HT-29 (cell line): Measurements from ENCODE around the gene SWAP70. TPM values are rescaled to one million over a fixed set of nuclear protein-coding genes. Genes with fewer than 3 reads are reported as not detected.

ENCODE experiments used
- DNase-seq: peaks from one replicate; pipeline ENCODE4 v3.0.0-alpha.2; 2015; ENCODE audit warnings: low spot score
- total RNA-seq: library from RNA; depleted of rRNA; stranded (reverse); fragments of >200 nt; shearing (Covaris generic); gene quantifications from 2 replicates; pipeline ENCODE4 v1.2.3, GENCODE V29; 2014; rRNA removed

SWAP70 gene
- total RNA-seq, 1 experiment from 2014 or later: 4.4 TPM

GRCh38 chr11:9774591-9775397, 110.9 kb downstream of the SWAP70 start:
- no peak for DNase-seq

GRCh38 chr11:9775398-9775779, 111.5 kb downstream of the SWAP70 start:
- no peak for DNase-seq

GRCh38 chr11:9776203-9776602, 112.3 kb downstream of the SWAP70 start:
- DNase-seq: no peak

GRCh38 chr11:9777066-9777465, 113.2 kb downstream of the SWAP70 start:
- no peak for DNase-seq

- no peak for DNase-seq
Observed at GRCh38 chr11:9777525-9777924, 113.6 kb downstream of the SWAP70 start.

- no peak for DNase-seq
Observed at GRCh38 chr11:9780929-9781328, 117.1 kb downstream of the SWAP70 start.

GRCh38 chr11:9783986-9784385, 120.1 kb downstream of the SWAP70 start:
- no peak for DNase-seq

GRCh38 chr11:9784602-9785315, 120.9 kb downstream of the SWAP70 start:
- no peak for DNase-seq

GRCh38 chr11:9787260-9787659, 123.4 kb downstream of the SWAP70 start:
- DNase-seq: no peak

GRCh38 chr11:9787981-9788521, 124.2 kb downstream of the SWAP70 start:
- DNase-seq: no peak

GRCh38 chr11:9789910-9790309, 126.0 kb downstream of the SWAP70 start:
- DNase-seq: no peak

GRCh38 chr11:9790703-9791102, 126.8 kb downstream of the SWAP70 start:
- no peak for DNase-seq

GRCh38 chr11:9796266-9796665, 132.4 kb downstream of the SWAP70 start:
- no peak for DNase-seq

GRCh38 chr11:9796854-9797253, 133.0 kb downstream of the SWAP70 start:
- no peak for DNase-seq

GRCh38 chr11:9797300-9797699, 133.4 kb downstream of the SWAP70 start:
- DNase-seq: no peak

- DNase-seq: no peak
Observed at GRCh38 chr11:9799886-9800285, 136.0 kb downstream of the SWAP70 start.

GRCh38 chr11:9802291-9802861, 138.5 kb downstream of the SWAP70 start:
- no peak for DNase-seq

Other genes with a start within 250 kb of the SWAP70 start
- 21.1 and 26.7 TPM in 2 replicates for gene ZNF143, start 203.1 kb upstream of the SWAP70 start, total RNA-seq
- gene WEE1, start 90.4 kb upstream of the SWAP70 start, total RNA-seq: 152 and 157 TPM in 2 replicates